Esophagus muscularis mucosa (tissue), 4 donors: ENCODE data around the gene CH25H.

Experiments
- EP300 ChIP-seq: sonication (generic); formaldehyde crosslinking; IDR thresholded peaks from one replicate; pipeline ENCODE4 v1.6.1; 2017; ENCODE audit warnings: antibody characterized with exemption
- POLR2AphosphoS5 ChIP-seq, 2 donors: sonication (generic); formaldehyde crosslinking; IDR thresholded peaks; one replicate each; pipeline ENCODE4 v1.6.1; 2017; ENCODE audit warnings: antibody characterized with exemption in 2 of 2
- TF ChIP-seq, protein P1 (sequence below), 3 experiments: fragments of 200-600 bp in 2 of 3; fragments of 450-650 bp in 1 of 3; sonication (generic) in 2 of 3; IDR thresholded peaks; one replicate each; pipeline ENCODE4 v1.5.1; 2017 to 2019; ENCODE audit warnings: antibody characterized with exemption in 3 of 3, mild to moderate bottlenecking in 2 of 3, moderate library complexity in 1 of 3

DNA sequence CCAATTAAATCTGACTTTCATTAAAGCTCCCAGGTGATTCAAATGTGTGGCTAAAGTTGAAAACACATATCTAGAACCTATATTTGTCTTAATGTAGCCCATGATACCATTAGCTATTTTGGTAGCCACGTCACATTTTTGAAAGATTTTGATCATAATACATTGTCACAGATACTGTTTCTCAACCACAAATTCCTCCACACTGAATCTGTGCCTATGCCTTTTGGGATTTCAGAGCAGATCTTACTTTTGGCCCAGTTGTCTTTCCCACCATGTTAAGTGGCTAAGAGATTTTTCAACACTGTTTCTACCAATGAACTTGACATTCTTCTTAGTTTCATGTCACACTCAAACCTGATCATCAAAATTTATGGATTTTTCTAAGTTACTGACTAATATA is 47.4 kb downstream of the CH25H start:
- TF ChIP-seq, protein P1, sequence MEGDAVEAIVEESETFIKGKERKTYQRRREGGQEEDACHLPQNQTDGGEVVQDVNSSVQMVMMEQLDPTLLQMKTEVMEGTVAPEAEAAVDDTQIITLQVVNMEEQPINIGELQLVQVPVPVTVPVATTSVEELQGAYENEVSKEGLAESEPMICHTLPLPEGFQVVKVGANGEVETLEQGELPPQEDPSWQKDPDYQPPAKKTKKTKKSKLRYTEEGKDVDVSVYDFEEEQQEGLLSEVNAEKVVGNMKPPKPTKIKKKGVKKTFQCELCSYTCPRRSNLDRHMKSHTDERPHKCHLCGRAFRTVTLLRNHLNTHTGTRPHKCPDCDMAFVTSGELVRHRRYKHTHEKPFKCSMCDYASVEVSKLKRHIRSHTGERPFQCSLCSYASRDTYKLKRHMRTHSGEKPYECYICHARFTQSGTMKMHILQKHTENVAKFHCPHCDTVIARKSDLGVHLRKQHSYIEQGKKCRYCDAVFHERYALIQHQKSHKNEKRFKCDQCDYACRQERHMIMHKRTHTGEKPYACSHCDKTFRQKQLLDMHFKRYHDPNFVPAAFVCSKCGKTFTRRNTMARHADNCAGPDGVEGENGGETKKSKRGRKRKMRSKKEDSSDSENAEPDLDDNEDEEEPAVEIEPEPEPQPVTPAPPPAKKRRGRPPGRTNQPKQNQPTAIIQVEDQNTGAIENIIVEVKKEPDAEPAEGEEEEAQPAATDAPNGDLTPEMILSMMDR (IDR thresholded peaks at IDR 0.05): no peak
- TF ChIP-seq POLR2AphosphoS5 (IDR thresholded peaks at IDR 0.05) (no peak), EP300 (no peak)
